ENCODE results near the gene KIAA1671. TPM values are rescaled to one million over a fixed set of nuclear protein-coding genes. Genes with fewer than 3 reads are reported as not detected.

KIAA1671 gene
- total RNA-seq, 1 experiment from 2014 or later: 18.6 TPM

- ATAC-seq (no peak), DNase-seq (no peak)
- H3K27ac ChIP-seq (ENCODE audit: low read length): no peak overlapping the region
- no peak for TF ChIP-seq CTCF (conservative IDR thresholded peaks at IDR 0.05; ENCODE audit: low read depth, low read length)
- TF ChIP-seq EZH2phosphoT487 (IDR thresholded peaks at IDR 0.05; ENCODE audit: borderline replicate concordance, low read length): no peak
- TF ChIP-seq EZH2 (IDR thresholded peaks at IDR 0.05; ENCODE audit: low read length, unreplicated experiment): no peak
- POLR2A ChIA-PET (ENCODE audit: unreplicated experiment): no interaction called here
- CTCF ChIA-PET: interaction anchor here (0.7 kb wide), 1 partner anchor 81 kb away, joined by 6 read pairs; no protein-coding TSS in a partner anchor
- H3K4me3 ChIP-seq (ENCODE audit: low read length): no peak overlapping the region
- no peaks in the 10 kb centered on the region for H3K9me3 ChIP-seq (ENCODE audit: low read length)
- no peaks in the 10 kb centered on the region for H3K79me2 ChIP-seq (ENCODE audit: low read length)
- H3K9ac ChIP-seq (ENCODE audit: low read length): no peak overlapping the region
- no peaks in the 10 kb centered on the region for H3K36me3 ChIP-seq (ENCODE audit: low read depth, low read length)
- intact Hi-C loops (cut with micrococcal nuclease): no loop called here
- H3K4me2 ChIP-seq (ENCODE audit: low read length): no peak overlapping the region
- no peaks in the 10 kb centered on the region for H3F3A ChIP-seq (ENCODE audit: low read length, unreplicated experiment)
- no peaks in the 10 kb centered on the region for H4K20me1 ChIP-seq (ENCODE audit: low read length)
- H3K27me3 ChIP-seq (ENCODE audit: low read length): no peaks in the 10 kb centered on the region
- no peak overlapping the region for H2AFZ ChIP-seq (ENCODE audit: low read length)
- BruUV-seq (replicated peaks): no TSS peak
- no peaks in the 10 kb centered on the region for H3K9me2 ChIP-seq (replicated peaks; ENCODE audit: low read length)
- H3K4me1 ChIP-seq (ENCODE audit: insufficient read depth, low read length): no peaks in the 10 kb centered on the region
Measured at GRCh38 chr22:25085930-25086901, 133.7 kb downstream of the KIAA1671 start.

- intact Hi-C loops (cut with micrococcal nuclease): no loop called here
- H3K4me3 ChIP-seq (ENCODE audit: low read length): no peak overlapping the region
- ATAC-seq: no peak
Measured at GRCh38 chr22:25086902-25087282, 134.4 kb downstream of the KIAA1671 start.

More at GRCh38 chr22:25086902-25087282, 134.4 kb downstream of the KIAA1671 start:
- no peaks in the 10 kb centered on the region for H4K20me1 ChIP-seq (ENCODE audit: low read length)
- no peaks in the 10 kb centered on the region for H3K27me3 ChIP-seq (ENCODE audit: low read length)
- no peak overlapping the region for H3K9ac ChIP-seq (ENCODE audit: low read length)
- no TSS peak for BruUV-seq (replicated peaks)
- H3K4me2 ChIP-seq (ENCODE audit: low read length): no peak overlapping the region
- TF ChIP-seq EZH2phosphoT487 (IDR thresholded peaks at IDR 0.05; ENCODE audit: borderline replicate concordance, low read length): no peak
- no peak for TF ChIP-seq CTCF (conservative IDR thresholded peaks at IDR 0.05; ENCODE audit: low read depth, low read length)
- no peak for TF ChIP-seq EZH2 (IDR thresholded peaks at IDR 0.05; ENCODE audit: low read length, unreplicated experiment)
- POLR2A ChIA-PET (ENCODE audit: unreplicated experiment): no interaction called here
- H3K36me3 ChIP-seq (ENCODE audit: low read depth, low read length): no peaks in the 10 kb centered on the region
- no peak overlapping the region for H3K27ac ChIP-seq (ENCODE audit: low read length)
- H2AFZ ChIP-seq (ENCODE audit: low read length): no peak overlapping the region
- no peak for DNase-seq
- no peaks in the 10 kb centered on the region for H3K4me1 ChIP-seq (ENCODE audit: insufficient read depth, low read length)
- CTCF ChIA-PET: no interaction called here
- no peaks in the 10 kb centered on the region for H3K9me2 ChIP-seq (replicated peaks; ENCODE audit: low read length)
- no peaks in the 10 kb centered on the region for H3F3A ChIP-seq (ENCODE audit: low read length, unreplicated experiment)
- H3K79me2 ChIP-seq (ENCODE audit: low read length): no peaks in the 10 kb centered on the region
- H3K9me3 ChIP-seq (ENCODE audit: low read length): no peaks in the 10 kb centered on the region
